Right lobe of liver (tissue), 6 donors: ENCODE data around the gene TAS2R50. TPM values are rescaled to one million over a fixed set of nuclear protein-coding genes. Genes with fewer than 3 reads are reported as not detected.

Experiments
- ATAC-seq, 4 donors: fragments of 200-7000 bp; cut with Tn5 transposase; one replicate each; pipeline ENCODE4 v1.9.1; 2020; ENCODE audit warnings: mild to moderate bottlenecking in 4 of 4, moderate library complexity in 4 of 4
- DNase-seq, 3 donors: peaks; one replicate each; pipeline ENCODE4 v3.0.0-alpha.2; 2020
- H3K27ac ChIP-seq, 3 donors: fragments of 200-600 bp; one replicate each; pipeline ENCODE4 v1.8.0; 2022
- H3K27me3 ChIP-seq, 2 donors: fragments of 200-600 bp; one replicate each; pipeline ENCODE4 v1.8.0; 2022
- H3K36me3 ChIP-seq, 4 donors: fragments of 200-600 bp; sonication (generic) in 1 of 4; one replicate each; pipeline versions ENCODE4 v1.5.1 to v1.8.0; 2017 to 2022; ENCODE audit warnings: control low read depth in 1 of 4
- H3K4me1 ChIP-seq, 4 donors: fragments of 200-600 bp; sonication (generic) in 1 of 4; one replicate each; pipeline versions ENCODE4 v1.5.1 to v1.8.0; 2017 to 2022; ENCODE audit warnings: control low read depth in 1 of 4
- H3K4me3 ChIP-seq, 3 donors: fragments of 200-600 bp; one replicate each; pipeline ENCODE4 v1.8.0; 2022
- H3K9me3 ChIP-seq, 4 donors: fragments of 200-600 bp; sonication (generic) in 1 of 4; one replicate each; pipeline versions ENCODE4 v1.5.1 to v1.8.0; 2017 to 2022; ENCODE audit warnings: control low read depth in 1 of 4
- CTCF ChIP-seq, 4 donors: fragments of 200-600 bp in 3 of 4; fragments of 450-650 bp in 1 of 4; IDR thresholded peaks; one replicate each; pipeline versions ENCODE4 v1.5.1 to v1.8.0; 2016 to 2022; ENCODE audit warnings: antibody characterized with exemption in 4 of 4, mild to moderate bottlenecking in 2 of 4
- POLR2A ChIP-seq: fragments of 450-650 bp; IDR thresholded peaks from one replicate; pipeline ENCODE4 v1.6.1; 2017; ENCODE audit warnings: antibody characterized with exemption, mild to moderate bottlenecking
- whole genome bisulfite sequencing: methylation state at CpG from one replicate; pipeline ENCODE4 v1.1.6; 2018; ENCODE audit warnings: low coverage, low lambda C conversion rate; ENCODE audit not compliant: insufficient coverage; ENCODE audit errors: missing lambda C conversion rate; 5-methylcytosine and 5-hydroxymethylcytosine counted together
- intact Hi-C, 2 donors: fragments of 100-400 bp; cut with DNase I; formaldehyde crosslinking; loops; one replicate each; pipeline versions ENCODE4 v1.11.2 to v1.14.1; 2022
- total RNA-seq, 6 experiments: library from RNA; depleted of rRNA in 2 of 6; stranded (reverse); fragments of >200 nt in 2 of 6; fragmentation: NEBNext Ultra II Directional in 3 of 6; extraction: Animal tissue kit (Norgen Biotek cat#: 25700) in 3 of 6; gene quantifications; one replicate each; pipeline versions ENCODE4 v1.1.0 to v1.2.4, GENCODE V29; 2016 to 2023
- donor health status: DM: no; HTN: yes; CAD: no.
- donor health status: DM: no; HTN: no; CAD: no.
- donor health status: DM: no; HTN: no; CAD: no.
- donor health status: DM: no; HTN: yes; CAD: no.
- donor health status: DM: no; HTN: yes; CAD: no.

Gene TAS2R50
- total RNA-seq, 6 experiments from 2014 or later = 0.60 to 1.7 (median 0.78) TPM

- Histone ChIP-seq H3K27me3 (no peaks in the 10 kb centered on the region), H3K9me3 (no peaks in the 10 kb centered on the region), H3K4me1 (no peaks in the 10 kb centered on the region), H3K27ac (no peak overlapping the region), H3K36me3 (no peaks in the 10 kb centered on the region), H3K4me3 (no peak overlapping the region)
- DNase-seq = no peak
- no peak for TF ChIP-seq CTCF (IDR thresholded peaks at IDR 0.05)
- TF ChIP-seq POLR2A = no peak
- intact Hi-C loops = no loop called here
- 75% methylated on average over 1 of the region's 1 CpG for WGBS
- no peak for ATAC-seq
Observed at GRCh38 chr12:10936506-10936905, 50.2 kb downstream of the TAS2R50 start.

Other genes starting within 250 kb of the TAS2R50 start
- gene TAS2R7, start 184.3 kb downstream of the TAS2R50 start, total RNA-seq = not detected
- gene TAS2R8, start 179.6 kb downstream of the TAS2R50 start, total RNA-seq = not detected
- gene TAS2R9, start 176.7 kb downstream of the TAS2R50 start, total RNA-seq = not detected
- gene TAS2R10, start 160.6 kb downstream of the TAS2R50 start, total RNA-seq = under 1 TPM in 3 of 6 experiments, not detected in 3; 0.37 to 0.65 (median 0.39) TPM
- 1 to 10 TPM in 2 of 6 experiments, under 1 TPM in 4; 0.68 to 1.6 (median 0.99) TPM for gene PRR4, start 137.4 kb downstream of the TAS2R50 start, total RNA-seq
- 10 to 100 TPM in 3 of 6 experiments, 1 to 10 TPM in 3; 6.7 to 20.3 (median 10.1) TPM for gene PRH1, start 102.7 kb downstream of the TAS2R50 start, total RNA-seq
- 1 to 10 TPM in 2 of 6 experiments, under 1 TPM in 4; 0.51 to 2.4 (median 0.81) TPM for gene TAS2R13, start 77.3 kb downstream of the TAS2R50 start, total RNA-seq
- gene PRH2, start 57.7 kb downstream of the TAS2R50 start, total RNA-seq = not detected
- 1 to 10 TPM in 3 of 6 experiments, under 1 TPM in 3; 0.81 to 4.2 (median 1.6) TPM for gene TAS2R14, start 47.6 kb downstream of the TAS2R50 start, total RNA-seq
- gene TAS2R20, start 11.4 kb upstream of the TAS2R50 start, total RNA-seq = 1 to 10 TPM in 4 of 6 experiments, under 1 TPM in 2; 0.46 to 3.0 (median 1.6) TPM
- gene TAS2R19, start 35.7 kb upstream of the TAS2R50 start, total RNA-seq = 1 to 10 TPM; 1.1 to 3.8 (median 1.8) TPM
- 1 to 10 TPM in 5 of 6 experiments, under 1 TPM in 1; 0.95 to 4.9 (median 2.3) TPM for gene TAS2R31, start 44.5 kb upstream of the TAS2R50 start, total RNA-seq
- gene TAS2R46, start 75.4 kb upstream of the TAS2R50 start, total RNA-seq = 1 to 10 TPM in 3 of 6 experiments, under 1 TPM in 3; 0.51 to 2.6 (median 0.88) TPM
- 1 to 10 TPM in 2 of 6 experiments, under 1 TPM in 3, not detected in 1; 0.37 to 2.8 (median 0.49) TPM for gene TAS2R43, start 105.4 kb upstream of the TAS2R50 start, total RNA-seq
- gene TAS2R30, start 147.7 kb upstream of the TAS2R50 start, total RNA-seq = 1 to 10 TPM; 1.2 to 5.1 (median 2.0) TPM
- 1 to 10 TPM; 5.4 to 9.4 (median 6.3) TPM for gene SMIM10L1, start 184.3 kb upstream of the TAS2R50 start, total RNA-seq
- gene TAS2R42, start 200.0 kb upstream of the TAS2R50 start, total RNA-seq = not detected